HG03469 (cell line): Measurements from ENCODE around the gene MEGF11.
"Not testable (repeated sequence)": the region's sequence is repeated elsewhere in the genome, so short reads cannot be mapped to it uniquely, and the experiment has no call there.

Experiments used
- ATAC-seq: cut with Tn5 transposase; IDR thresholded peaks from one replicate; pipeline ENCODE4 v1.9.1; 2021; ENCODE audit warnings: mild to moderate bottlenecking, moderate library complexity, moderate number of reproducible peaks; ENCODE audit not compliant: unreplicated experiment

Gene MEGF11

GRCh38 chr15:65908876-65909275 is 344.7 kb downstream of the MEGF11 start:
- no peak for ATAC-seq

- ATAC-seq: no peak
Measured at GRCh38 chr15:65907661-65908060, 345.9 kb downstream of the MEGF11 start.

- no peak for ATAC-seq
Measured at GRCh38 chr15:65906396-65906795, 347.2 kb downstream of the MEGF11 start.

GRCh38 chr15:65904301-65904700 is 349.2 kb downstream of the MEGF11 start:
- no peak for ATAC-seq

GRCh38 chr15:65903296-65904073 is 350.1 kb downstream of the MEGF11 start:
- ATAC-seq: no peak

GRCh38 chr15:65902373-65902772 is 351.2 kb downstream of the MEGF11 start:
- no peak for ATAC-seq

GRCh38 chr15:65901836-65902235 is 351.7 kb downstream of the MEGF11 start:
- no peak for ATAC-seq

GRCh38 chr15:65901336-65901735 is 352.2 kb downstream of the MEGF11 start:
- ATAC-seq: no peak

- no peak for ATAC-seq
Measured at GRCh38 chr15:65900488-65900887, 353.1 kb downstream of the MEGF11 start.

- ATAC-seq: no peak
Measured at GRCh38 chr15:65896236-65896635, 357.3 kb downstream of the MEGF11 start.

- no peak for ATAC-seq
Measured at GRCh38 chr15:65893060-65893459, 360.5 kb downstream of the MEGF11 start.

GRCh38 chr15:65888981-65889380 is 364.6 kb downstream of the MEGF11 start:
- no peak for ATAC-seq

GRCh38 chr15:65887565-65887964 is 366.0 kb downstream of the MEGF11 start:
- ATAC-seq: no peak

GRCh38 chr15:65885668-65886218 is 367.8 kb downstream of the MEGF11 start:
- no peak for ATAC-seq

GRCh38 chr15:65884511-65884910 is 369.0 kb downstream of the MEGF11 start:
- ATAC-seq: no peak

- ATAC-seq: no peak
Measured at GRCh38 chr15:65883571-65883970, 370.0 kb downstream of the MEGF11 start.

GRCh38 chr15:65881766-65882434 is 371.6 kb downstream of the MEGF11 start:
- no peak for ATAC-seq

- ATAC-seq: no peak
Measured at GRCh38 chr15:65877749-65878148, 375.8 kb downstream of the MEGF11 start.

- no peak for ATAC-seq
Measured at GRCh38 chr15:65875458-65875857, 378.1 kb downstream of the MEGF11 start.

GRCh38 chr15:65873256-65873655 is 380.3 kb downstream of the MEGF11 start:
- ATAC-seq: no peak

GRCh38 chr15:65872596-65872995 is 381.0 kb downstream of the MEGF11 start:
- not testable (repeated sequence) for ATAC-seq

GRCh38 chr15:65871886-65872285 is 381.7 kb downstream of the MEGF11 start:
- not testable (repeated sequence) for ATAC-seq
